ENCODE data around the gene AASDH.

The AASDH gene

DNA sequence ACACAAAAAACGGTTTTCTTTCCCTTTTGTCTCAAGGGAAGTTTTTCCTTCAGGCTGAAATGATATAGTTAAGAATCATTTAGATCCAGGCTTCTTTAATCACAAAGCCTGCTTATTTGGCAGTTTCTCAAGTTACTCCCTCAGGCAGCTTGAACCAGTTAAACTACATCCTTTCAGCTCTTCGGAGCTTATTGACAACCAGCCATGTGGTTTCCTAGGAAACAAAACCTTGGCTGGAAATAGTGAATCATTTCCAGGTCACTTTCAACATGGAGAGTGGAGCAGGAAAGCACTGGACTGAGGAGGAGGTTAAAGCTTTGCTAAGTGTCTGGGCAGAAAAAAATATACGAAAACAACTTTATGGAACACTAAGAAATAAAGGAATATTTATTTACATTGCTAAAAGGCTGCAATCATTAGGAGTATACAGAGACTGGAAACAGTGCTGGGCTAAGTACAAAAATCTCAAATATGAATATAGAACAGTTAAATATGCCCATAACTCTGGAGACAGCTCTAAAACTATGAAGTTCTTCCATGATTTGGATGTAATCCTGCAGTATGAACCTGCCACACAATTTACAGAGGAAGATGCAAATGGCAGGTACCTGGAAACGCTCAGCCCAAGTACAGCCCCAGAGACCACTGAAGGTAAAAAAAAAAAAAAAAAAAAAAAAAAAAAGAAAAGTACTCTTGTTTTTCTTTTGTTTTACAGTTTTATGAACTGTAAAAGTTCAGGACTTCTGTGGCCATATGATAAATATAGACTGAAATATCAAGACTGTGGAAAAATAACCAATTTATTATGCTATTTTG, 23.2 kb upstream of the AASDH start:
- no peak for TF ChIP-seq CTCF (IDR thresholded peaks at IDR 0.05; ENCODE audit: low read depth, low read length)
- H3K4me3 ChIP-seq (ENCODE audit: low read depth, low read length): peak overlapping the region; percentile 37

- TF ChIP-seq CTCF (IDR thresholded peaks at IDR 0.05; ENCODE audit: low read depth, low read length): no peak
- no peak overlapping the region for H3K4me3 ChIP-seq (ENCODE audit: low read depth, low read length)
These were observed 22.3 kb upstream of the AASDH start for GRCh38 chr4:56409511-56410090.

- no peak overlapping the region for H3K4me3 ChIP-seq (ENCODE audit: low read depth, low read length)
These were observed 21.7 kb upstream of the AASDH start for GRCh38 chr4:56408978-56409377.

DNA sequence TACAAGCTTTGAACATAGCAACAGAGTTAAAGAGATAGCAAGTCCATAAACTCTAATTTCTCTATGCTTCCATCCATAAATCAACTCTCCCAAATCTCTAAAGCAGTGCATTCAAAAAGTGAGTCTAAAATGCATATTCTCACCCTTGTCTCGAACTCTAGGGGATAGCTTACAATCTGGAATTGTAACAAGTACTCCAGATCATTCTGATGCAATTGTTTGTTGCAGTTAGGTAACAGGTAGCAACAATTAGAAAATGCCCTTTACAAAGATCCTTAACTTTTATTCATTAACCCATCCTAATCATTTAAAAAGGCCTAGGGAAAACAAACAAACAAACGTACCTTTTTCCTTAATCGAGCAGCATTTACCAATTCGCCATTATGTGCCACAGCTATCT, 18.9 kb upstream of the AASDH start:
- no peak overlapping the region for H3K4me3 ChIP-seq (ENCODE audit: low read depth, low read length)
- no peak for TF ChIP-seq CTCF (IDR thresholded peaks at IDR 0.05; ENCODE audit: low read depth, low read length)

More at GRCh38 chr4:56408978-56409377, 21.7 kb upstream of the AASDH start:
- TF ChIP-seq CTCF (IDR thresholded peaks at IDR 0.05; ENCODE audit: low read depth, low read length): no peak

DNA sequence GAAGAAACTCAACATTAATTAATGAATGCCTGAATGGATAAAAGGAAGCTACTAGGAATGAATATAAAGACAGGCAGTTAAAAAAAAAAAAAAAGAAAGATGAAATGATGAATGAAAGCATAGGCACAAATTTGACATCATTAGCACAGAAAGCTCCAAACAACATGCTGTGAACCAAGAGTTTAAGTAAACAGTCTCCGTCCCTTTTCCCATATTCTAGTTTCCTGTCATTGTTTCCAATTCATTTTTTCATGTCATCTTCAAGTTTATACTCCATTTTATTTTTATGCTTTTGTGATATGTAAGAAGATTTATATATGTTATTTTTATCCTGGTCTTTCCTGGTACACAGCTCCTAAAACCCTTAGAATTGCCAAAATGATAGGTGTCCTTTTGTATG, 17.7 kb upstream of the AASDH start:
- no peak for TF ChIP-seq CTCF (IDR thresholded peaks at IDR 0.05; ENCODE audit: low read depth, low read length)
- no peak overlapping the region for H3K4me3 ChIP-seq (ENCODE audit: low read depth, low read length)

DNA sequence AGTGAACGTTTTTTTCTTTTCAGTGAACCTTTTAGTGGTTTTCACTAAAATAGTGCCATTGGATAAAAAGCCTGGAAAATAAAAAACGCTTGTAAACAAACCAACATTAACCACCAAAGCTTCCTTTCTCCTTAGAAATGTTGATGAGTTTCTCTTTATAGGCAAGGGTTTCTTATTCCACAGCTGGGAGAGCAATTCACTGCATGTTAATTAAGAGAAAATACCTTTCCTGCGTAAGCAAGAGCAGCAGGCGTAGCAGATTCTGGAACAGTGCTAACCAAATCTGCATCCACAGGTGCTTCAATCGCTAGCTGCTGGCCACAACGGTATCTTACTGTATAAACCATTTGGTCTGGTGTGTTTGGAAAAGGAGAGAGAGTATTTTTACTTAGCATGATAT, 13.3 kb upstream of the AASDH start:
- TF ChIP-seq CTCF (IDR thresholded peaks at IDR 0.05; ENCODE audit: low read depth, low read length): no peak
- H3K4me3 ChIP-seq (ENCODE audit: low read depth, low read length): no peak overlapping the region

GRCh38 chr4:56391270-56391669, 4.0 kb upstream of the AASDH start:
- no peak for TF ChIP-seq CTCF (IDR thresholded peaks at IDR 0.05; ENCODE audit: low read depth, low read length)
- no peak overlapping the region for H3K4me3 ChIP-seq (ENCODE audit: low read depth, low read length)

All from WI38 (cell line).